Neural progenitor cell (in vitro differentiated cells): ENCODE measurements around the gene NFATC1. TPM values are rescaled to one million over a fixed set of nuclear protein-coding genes. Genes with fewer than 3 reads are reported as not detected.

Experiments used
- DNase-seq: peaks from one replicate; pipeline ENCODE4 v3.0.0-alpha.2; 2016; ENCODE audit warnings: low spot score
- H2AFZ ChIP-seq: fragments of 200-600 bp; sonication (generic); replicated peaks from 2 replicates; pipeline ENCODE4 v1.6.1; 2016; ENCODE audit warnings: antibody characterized with exemption
- H3F3A ChIP-seq: fragments of 200-600 bp; sonication (generic); 2 replicates; pipeline ENCODE4 v1.6.1; 2016; ENCODE audit warnings: antibody characterized with exemption, low read depth
- H3K27ac ChIP-seq: fragments of 200-600 bp; sonication (generic); 2 replicates; pipeline ENCODE4 v1.5.1; 2016; ENCODE audit warnings: mild to moderate bottlenecking
- H3K27me3 ChIP-seq: fragments of 200-600 bp; sonication (generic); 2 replicates; pipeline ENCODE4 v1.6.1; 2016; ENCODE audit warnings: mild to moderate bottlenecking, moderate library complexity
- H3K36me3 ChIP-seq: fragments of 200-600 bp; sonication (generic); 2 replicates; pipeline ENCODE4 v1.5.1; 2016
- H3K4me1 ChIP-seq: fragments of 200-600 bp; sonication (generic); 2 replicates; pipeline ENCODE4 v1.6.1; 2016; ENCODE audit warnings: mixed run types
- H3K4me2 ChIP-seq: fragments of 200-600 bp; sonication (generic); 2 replicates; pipeline ENCODE4 v1.6.1; 2016
- H3K4me3 ChIP-seq: fragments of 200-600 bp; sonication (generic); 2 replicates; pipeline ENCODE4 v1.5.1; 2016
- H3K79me2 ChIP-seq: fragments of 200-600 bp; sonication (generic); 2 replicates; pipeline ENCODE4 v1.6.1; 2016; ENCODE audit warnings: low read depth
- H3K9ac ChIP-seq: fragments of 200-600 bp; sonication (generic); 2 replicates; pipeline ENCODE4 v1.6.1; 2016
- H3K9me3 ChIP-seq: fragments of 200-600 bp; sonication (generic); 2 replicates; pipeline ENCODE4 v1.5.1; 2016; ENCODE audit warnings: low read depth
- H4K20me1 ChIP-seq: fragments of 200-600 bp; sonication (generic); 2 replicates; pipeline ENCODE4 v1.6.1; 2016; ENCODE audit warnings: low read depth
- H3K27ac Mint-ChIP-seq: 3 replicates; pipeline ENCODE4 v1.8.0; 2021; ENCODE audit warnings: mixed read lengths
- H3K27me3 Mint-ChIP-seq: 2 replicates; pipeline ENCODE4 v1.8.0; 2022; ENCODE audit warnings: low read depth, mild to moderate bottlenecking, inconsistent platforms, moderate library complexity, mixed read lengths; ENCODE audit not compliant: insufficient read depth
- H3K36me3 Mint-ChIP-seq: 3 replicates; pipeline ENCODE4 v1.8.0; 2021; ENCODE audit warnings: mixed read lengths
- H3K4me1 Mint-ChIP-seq: 3 replicates; pipeline ENCODE4 v1.8.0; 2021; ENCODE audit warnings: mixed read lengths
- H3K4me3 Mint-ChIP-seq: 3 replicates; pipeline ENCODE4 v1.8.0; 2021; ENCODE audit warnings: mild to moderate bottlenecking, moderate library complexity, mixed read lengths
- H3K9me3 Mint-ChIP-seq: 3 replicates; pipeline ENCODE4 v1.8.0; 2020; ENCODE audit warnings: mixed read lengths
- EZH2 ChIP-seq: fragments of 200-600 bp; sonication (generic); IDR thresholded peaks from 2 replicates; pipeline ENCODE4 v1.6.1; 2017; ENCODE audit warnings: antibody characterized with exemption, mild to moderate bottlenecking, moderate library complexity
- EZH2phosphoT487 ChIP-seq: fragments of 200-600 bp; sonication (generic); IDR thresholded peaks from 2 replicates; pipeline ENCODE4 v1.6.1; 2017; ENCODE audit warnings: antibody characterized with exemption
- total RNA-seq: library from RNA; depleted of rRNA; stranded (reverse); fragments of >200 nt; gene quantifications from 2 replicates; pipeline ENCODE4 v1.2.3, GENCODE V29; 2015; ENCODE audit warnings: low replicate concordance
- TF ChIP-seq, protein P1 (sequence below): fragments of 200-600 bp; sonication (generic); IDR thresholded peaks from 2 replicates; pipeline ENCODE4 v1.5.1; 2017; ENCODE audit warnings: antibody characterized with exemption, mild to moderate bottlenecking

NFATC1 gene
- total RNA-seq, 1 donor from 2014 or later, result 2.3 TPM

- Mint-ChIP-seq H3K27ac (peak overlapping the region; percentile 50), H3K4me1 (peaks cover 19% of the 10 kb centered on the region), H3K9me3 (peaks cover 2% of the 10 kb centered on the region), H3K4me3 (no peak overlapping the region), H3K27me3 (peaks cover 5% of the 10 kb centered on the region), H3K36me3 (no peaks in the 10 kb centered on the region)
- no peak overlapping the region for H3K4me3 ChIP-seq
- no peaks in the 10 kb centered on the region for H3F3A ChIP-seq
- no peak overlapping the region for H3K4me2 ChIP-seq
- H3K36me3 ChIP-seq, result no peaks in the 10 kb centered on the region
- H3K27ac ChIP-seq, result no peak overlapping the region
- no peak for TF ChIP-seq EZH2phosphoT487
- TF ChIP-seq, protein P1, sequence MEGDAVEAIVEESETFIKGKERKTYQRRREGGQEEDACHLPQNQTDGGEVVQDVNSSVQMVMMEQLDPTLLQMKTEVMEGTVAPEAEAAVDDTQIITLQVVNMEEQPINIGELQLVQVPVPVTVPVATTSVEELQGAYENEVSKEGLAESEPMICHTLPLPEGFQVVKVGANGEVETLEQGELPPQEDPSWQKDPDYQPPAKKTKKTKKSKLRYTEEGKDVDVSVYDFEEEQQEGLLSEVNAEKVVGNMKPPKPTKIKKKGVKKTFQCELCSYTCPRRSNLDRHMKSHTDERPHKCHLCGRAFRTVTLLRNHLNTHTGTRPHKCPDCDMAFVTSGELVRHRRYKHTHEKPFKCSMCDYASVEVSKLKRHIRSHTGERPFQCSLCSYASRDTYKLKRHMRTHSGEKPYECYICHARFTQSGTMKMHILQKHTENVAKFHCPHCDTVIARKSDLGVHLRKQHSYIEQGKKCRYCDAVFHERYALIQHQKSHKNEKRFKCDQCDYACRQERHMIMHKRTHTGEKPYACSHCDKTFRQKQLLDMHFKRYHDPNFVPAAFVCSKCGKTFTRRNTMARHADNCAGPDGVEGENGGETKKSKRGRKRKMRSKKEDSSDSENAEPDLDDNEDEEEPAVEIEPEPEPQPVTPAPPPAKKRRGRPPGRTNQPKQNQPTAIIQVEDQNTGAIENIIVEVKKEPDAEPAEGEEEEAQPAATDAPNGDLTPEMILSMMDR, result no peak
- no peak overlapping the region for H2AFZ ChIP-seq
- H3K9ac ChIP-seq, result no peak overlapping the region
- no peaks in the 10 kb centered on the region for H3K9me3 ChIP-seq
- no peaks in the 10 kb centered on the region for H3K79me2 ChIP-seq
- H4K20me1 ChIP-seq, result no peaks in the 10 kb centered on the region
- no peaks in the 10 kb centered on the region for H3K27me3 ChIP-seq
- no peak for DNase-seq
- H3K4me1 ChIP-seq, result no peaks in the 10 kb centered on the region
Measured at GRCh38 chr18:79488311-79489050, 92.8 kb downstream of the NFATC1 start.

DNA sequence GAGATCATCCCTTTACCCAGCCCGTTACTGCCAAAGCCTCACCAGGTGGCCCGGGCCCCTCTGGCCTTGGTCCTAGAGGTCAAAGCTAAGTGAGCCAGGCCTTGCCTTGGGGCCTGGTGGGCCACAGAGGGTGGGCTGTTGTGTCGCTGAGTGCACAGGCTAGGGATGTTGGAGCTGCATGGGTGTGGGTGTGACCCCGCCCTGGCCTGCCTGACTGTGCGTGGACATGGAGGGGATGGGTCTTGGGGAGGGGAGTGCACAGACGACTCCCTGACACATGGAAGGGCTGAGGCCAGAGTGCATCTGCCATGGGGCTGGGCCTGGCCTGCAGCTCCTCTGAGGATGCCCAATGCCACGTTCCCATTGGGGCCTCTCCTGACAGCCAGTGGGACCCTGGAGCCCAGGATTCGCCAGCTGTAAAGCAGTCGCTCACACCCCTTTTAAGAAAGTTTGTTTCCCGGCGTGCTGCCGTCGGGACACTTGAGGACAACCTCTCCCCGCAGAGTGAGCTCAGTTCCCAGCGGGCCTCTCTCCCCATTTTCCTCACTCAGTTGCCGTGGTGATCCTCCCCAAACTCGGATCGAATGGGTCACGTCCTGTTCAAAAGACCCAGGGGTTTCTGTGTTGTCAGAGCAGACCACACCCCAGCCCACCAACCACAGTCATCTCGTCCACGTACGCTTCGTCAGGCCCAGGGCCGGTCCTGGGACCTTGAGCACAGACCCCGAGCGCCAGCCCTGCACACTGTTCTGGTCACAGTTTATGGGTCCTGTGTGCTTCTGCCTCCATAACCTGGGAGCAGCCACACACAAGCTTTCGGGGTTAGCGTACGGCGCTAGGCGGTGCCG, 93.5 kb downstream of the NFATC1 start:
- DNase-seq, result no peak
- H2AFZ ChIP-seq, result no peak overlapping the region
- H3K27ac ChIP-seq, result no peak overlapping the region
- H3K9ac ChIP-seq, result no peak overlapping the region
- no peaks in the 10 kb centered on the region for H4K20me1 ChIP-seq
- no peak overlapping the region for H3K4me2 ChIP-seq
- H3K79me2 ChIP-seq, result no peaks in the 10 kb centered on the region
- no peaks in the 10 kb centered on the region for H3K4me1 ChIP-seq
- H3K4me3 ChIP-seq, result no peak overlapping the region
- TF ChIP-seq EZH2phosphoT487 (no peak), EZH2 (no peak)
- TF ChIP-seq, protein P1, result no peak
- no peaks in the 10 kb centered on the region for H3K9me3 ChIP-seq
- H3K27me3 ChIP-seq, result no peaks in the 10 kb centered on the region
- peak overlapping the region; percentile 50 for H3K27ac Mint-ChIP-seq
- H3K4me1 Mint-ChIP-seq, result peaks cover 18% of the 10 kb centered on the region
- no peak overlapping the region for H3K4me3 Mint-ChIP-seq
- H3K36me3 ChIP-seq, result no peaks in the 10 kb centered on the region
- peaks cover 2% of the 10 kb centered on the region for H3K9me3 Mint-ChIP-seq
- no peaks in the 10 kb centered on the region for H3F3A ChIP-seq
- no peaks in the 10 kb centered on the region for H3K36me3 Mint-ChIP-seq
- peaks cover 5% of the 10 kb centered on the region for H3K27me3 Mint-ChIP-seq

GRCh38 chr18:79489899-79490625, 94.3 kb downstream of the NFATC1 start:
- Mint-ChIP-seq H3K27ac (no peak overlapping the region), H3K9me3 (peaks cover 3% of the 10 kb centered on the region), H3K4me1 (peaks cover 11% of the 10 kb centered on the region), H3K4me3 (no peak overlapping the region), H3K27me3 (peaks cover 5% of the 10 kb centered on the region), H3K36me3 (no peaks in the 10 kb centered on the region)
- DNase-seq, result no peak
- no peak overlapping the region for H3K27ac ChIP-seq
- TF ChIP-seq EZH2 (no peak), EZH2phosphoT487 (no peak)
- TF ChIP-seq, protein P1, result no peak
- H4K20me1 ChIP-seq, result no peaks in the 10 kb centered on the region
- no peaks in the 10 kb centered on the region for H3F3A ChIP-seq
- no peaks in the 10 kb centered on the region for H3K36me3 ChIP-seq
- H3K9me3 ChIP-seq, result no peaks in the 10 kb centered on the region
- no peak overlapping the region for H3K9ac ChIP-seq
- no peak overlapping the region for H2AFZ ChIP-seq
- no peaks in the 10 kb centered on the region for H3K4me1 ChIP-seq
- no peak overlapping the region for H3K4me2 ChIP-seq
- H3K4me3 ChIP-seq, result no peak overlapping the region
- H3K27me3 ChIP-seq, result no peaks in the 10 kb centered on the region
- no peaks in the 10 kb centered on the region for H3K79me2 ChIP-seq
